Endodermal cell (in vitro differentiated cells): Measurements from ENCODE around the gene PNCK. TPM values are rescaled to one million over a fixed set of nuclear protein-coding genes. Genes with fewer than 3 reads are reported as not detected.

ENCODE experiments used
- DNase-seq: peaks from one replicate; pipeline ENCODE4 v3.0.0-alpha.2; 2017
- H3K27ac ChIP-seq: 2 replicates; pipeline ENCODE4 v1.5.1; 2013; ENCODE audit warnings: mild to moderate bottlenecking, low read depth, low read length, moderate library complexity
- H3K27me3 ChIP-seq: 2 replicates; pipeline ENCODE4 v1.6.1; 2013; ENCODE audit warnings: mild to moderate bottlenecking, low read length, moderate library complexity; ENCODE audit not compliant: insufficient read depth, control insufficient read depth, poor library complexity, severe bottlenecking
- H3K36me3 ChIP-seq: 2 replicates; pipeline ENCODE4 v1.7.0; 2013; ENCODE audit warnings: mild to moderate bottlenecking, low read length, moderate library complexity; ENCODE audit not compliant: control insufficient read depth, insufficient read depth
- H3K4me1 ChIP-seq: one replicate; pipeline ENCODE4 v1.7.0; 2013; ENCODE audit warnings: low read length; ENCODE audit not compliant: control insufficient read depth, insufficient read depth
- H3K4me3 ChIP-seq: 2 replicates; pipeline ENCODE4 v1.5.1; 2013; ENCODE audit warnings: mild to moderate bottlenecking, low read length, moderate library complexity
- H3K9ac ChIP-seq: 2 replicates; pipeline ENCODE4 v1.6.1; 2013; ENCODE audit warnings: mild to moderate bottlenecking, low read length, moderate library complexity; ENCODE audit not compliant: poor library complexity, severe bottlenecking; ENCODE audit errors: extremely low read depth
- H3K9me3 ChIP-seq: 2 replicates; pipeline ENCODE4 v1.6.1; 2013; ENCODE audit warnings: mild to moderate bottlenecking, low read length, moderate library complexity; ENCODE audit not compliant: control insufficient read depth
- H3K27ac Mint-ChIP-seq: 2 replicates; pipeline ENCODE4 v1.8.0; 2020; ENCODE audit warnings: mixed read lengths
- H3K27me3 Mint-ChIP-seq: 2 replicates; pipeline ENCODE4 v1.8.0; 2021; ENCODE audit warnings: mild to moderate bottlenecking, mixed read lengths; ENCODE audit not compliant: insufficient read depth
- H3K36me3 Mint-ChIP-seq: 2 replicates; pipeline ENCODE4 v1.8.0; 2020; ENCODE audit warnings: low read depth, mixed read lengths
- H3K4me1 Mint-ChIP-seq: 2 replicates; pipeline ENCODE4 v1.8.0; 2020; ENCODE audit warnings: mixed read lengths
- H3K4me3 Mint-ChIP-seq: 2 replicates; pipeline ENCODE4 v1.8.0; 2020; ENCODE audit warnings: mild to moderate bottlenecking, moderate library complexity, mixed read lengths
- H3K9me3 Mint-ChIP-seq: 2 replicates; pipeline ENCODE4 v1.8.0; 2020; ENCODE audit warnings: mild to moderate bottlenecking, mixed read lengths
- WGBS, 2 experiments: methylation state at CpG; one replicate each; pipeline versions ENCODE4 v1.1.5 to v1.1.7; 2013; ENCODE audit warnings: missing lambda C conversion rate in 2 of 2, mixed read lengths in 1 of 2; ENCODE audit not compliant: insufficient coverage in 1 of 2, insufficient read length in 1 of 2; 5-methylcytosine and 5-hydroxymethylcytosine counted together
- total RNA-seq, 2 donors: library from RNA; stranded (reverse); fragmentation: NEBNext Ultra II Directional in 1 of 2; extraction: Animal tissue kit (Norgen Biotek cat#: 25700) in 1 of 2; gene quantifications; 2 replicates in 1 of 2; 3 replicates in 1 of 2; pipeline ENCODE4 v1.2.1, GENCODE V29; 2021
- TF ChIP-seq, protein P1 (sequence below): fragments of 200-600 bp; sonication (generic); conservative IDR thresholded peaks from 2 replicates; pipeline ENCODE4 v1.5.0; 2021; ENCODE audit warnings: antibody characterized with exemption, mild to moderate bottlenecking

PNCK gene
- total RNA-seq, 2 donors from 2014 or later, result 2.8 to 12.9 TPM

DNA sequence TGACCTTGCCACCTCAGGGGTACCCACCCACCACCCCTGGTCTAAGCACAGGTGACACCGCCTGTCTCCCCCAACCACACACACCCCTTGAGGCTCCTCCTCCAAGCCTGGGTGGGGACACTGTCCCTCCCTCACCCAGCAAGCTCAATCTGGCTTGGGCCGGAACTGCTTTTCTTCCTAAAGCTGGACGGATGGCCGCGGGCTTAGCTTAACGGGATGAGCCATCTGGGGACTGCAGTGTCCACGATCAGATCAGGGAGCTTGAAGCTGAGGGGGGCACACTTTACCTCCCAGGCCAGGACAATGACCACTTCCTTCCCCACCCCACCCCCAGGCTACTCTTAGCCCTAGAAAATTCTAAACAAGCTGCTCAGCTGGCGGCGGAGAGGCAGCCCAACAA lies 13.1 kb upstream of the PNCK start:
- peaks cover 4% of the 10 kb centered on the region for H3K36me3 Mint-ChIP-seq

DNA sequence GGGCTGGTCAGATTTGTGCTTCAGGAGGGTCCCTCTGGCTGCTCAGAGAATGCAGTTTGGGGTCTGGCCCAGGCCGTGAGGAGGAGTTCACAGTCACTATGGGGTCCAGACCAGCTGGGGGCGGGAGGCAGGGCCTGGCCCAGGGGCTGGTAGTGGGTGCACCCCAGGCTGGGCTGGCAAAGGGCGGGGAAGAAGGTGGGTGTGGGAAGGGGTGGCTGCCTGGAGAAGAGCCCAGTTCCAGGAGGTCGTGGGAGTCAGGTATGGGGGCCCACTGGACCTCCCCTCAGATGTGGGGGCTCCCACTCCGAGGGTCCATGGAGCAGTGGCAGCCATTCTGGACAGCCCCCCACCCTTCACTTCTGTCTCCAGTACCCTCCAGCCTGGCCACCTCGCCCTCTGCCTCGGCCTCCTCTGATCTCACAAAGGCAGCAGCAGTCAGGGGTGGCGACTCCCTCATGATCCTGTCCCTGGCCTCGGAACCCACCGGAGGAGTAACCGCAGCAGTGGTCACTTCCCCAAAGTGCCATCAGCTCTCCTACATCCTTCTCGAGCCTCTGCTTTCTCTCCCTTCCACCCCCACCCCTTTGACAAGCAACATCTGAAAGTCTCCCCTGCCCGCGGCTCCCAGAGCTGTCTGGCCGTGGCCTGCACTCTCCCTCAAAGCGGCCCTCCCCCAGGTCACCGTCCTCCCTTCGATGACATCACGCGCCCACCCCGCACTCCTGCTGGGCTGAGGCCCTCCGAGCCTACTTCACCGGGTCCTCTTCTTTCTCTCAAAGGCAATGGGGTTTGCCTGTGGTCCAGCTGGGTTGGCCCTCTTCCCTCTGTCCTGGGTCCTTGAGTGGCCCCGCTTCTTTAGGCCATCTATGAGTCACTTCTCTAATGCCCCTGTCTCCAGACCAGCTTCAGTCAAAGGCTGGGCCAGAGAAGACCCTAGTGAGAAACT lies 12.4 kb upstream of the PNCK start:
- peak; percentile 52 for DNase-seq
- Histone ChIP-seq H3K9me3 (no peaks in the 10 kb centered on the region), H3K4me1 (no peaks in the 10 kb centered on the region), H3K9ac (no peak overlapping the region), H3K4me3 (no peak overlapping the region), H3K27me3 (no peaks in the 10 kb centered on the region), H3K36me3 (no peaks in the 10 kb centered on the region), H3K27ac (peak overlapping the region; percentile 96)
- WGBS, 2 experiments, result 52 to 72% methylated on average over 7 to 23 of the region's 24 CpGs
- H3K4me3 Mint-ChIP-seq, result no peak overlapping the region
- peaks cover 60% of the 10 kb centered on the region for H3K9me3 Mint-ChIP-seq
- peaks cover 4% of the 10 kb centered on the region for H3K36me3 Mint-ChIP-seq
- TF ChIP-seq, protein P1, sequence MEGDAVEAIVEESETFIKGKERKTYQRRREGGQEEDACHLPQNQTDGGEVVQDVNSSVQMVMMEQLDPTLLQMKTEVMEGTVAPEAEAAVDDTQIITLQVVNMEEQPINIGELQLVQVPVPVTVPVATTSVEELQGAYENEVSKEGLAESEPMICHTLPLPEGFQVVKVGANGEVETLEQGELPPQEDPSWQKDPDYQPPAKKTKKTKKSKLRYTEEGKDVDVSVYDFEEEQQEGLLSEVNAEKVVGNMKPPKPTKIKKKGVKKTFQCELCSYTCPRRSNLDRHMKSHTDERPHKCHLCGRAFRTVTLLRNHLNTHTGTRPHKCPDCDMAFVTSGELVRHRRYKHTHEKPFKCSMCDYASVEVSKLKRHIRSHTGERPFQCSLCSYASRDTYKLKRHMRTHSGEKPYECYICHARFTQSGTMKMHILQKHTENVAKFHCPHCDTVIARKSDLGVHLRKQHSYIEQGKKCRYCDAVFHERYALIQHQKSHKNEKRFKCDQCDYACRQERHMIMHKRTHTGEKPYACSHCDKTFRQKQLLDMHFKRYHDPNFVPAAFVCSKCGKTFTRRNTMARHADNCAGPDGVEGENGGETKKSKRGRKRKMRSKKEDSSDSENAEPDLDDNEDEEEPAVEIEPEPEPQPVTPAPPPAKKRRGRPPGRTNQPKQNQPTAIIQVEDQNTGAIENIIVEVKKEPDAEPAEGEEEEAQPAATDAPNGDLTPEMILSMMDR, result no peak
- H3K4me1 Mint-ChIP-seq, result peaks cover 9% of the 10 kb centered on the region
- H3K27ac Mint-ChIP-seq, result no peak overlapping the region
- no peaks in the 10 kb centered on the region for H3K27me3 Mint-ChIP-seq

More for the DNA sequence above, 13.1 kb upstream of the PNCK start:
- H3K36me3 ChIP-seq, result no peaks in the 10 kb centered on the region
- Mint-ChIP-seq H3K27ac (peak overlapping the region; percentile 64), H3K9me3 (peaks cover 53% of the 10 kb centered on the region), H3K27me3 (no peaks in the 10 kb centered on the region), H3K4me1 (peaks cover 9% of the 10 kb centered on the region), H3K4me3 (peak overlapping the region; percentile 10)
- no peaks in the 10 kb centered on the region for H3K4me1 ChIP-seq
- no peaks in the 10 kb centered on the region for H3K27me3 ChIP-seq
- no peak for DNase-seq
- H3K9ac ChIP-seq, result no peak overlapping the region
- no peaks in the 10 kb centered on the region for H3K9me3 ChIP-seq
- H3K4me3 ChIP-seq, result no peak overlapping the region
- TF ChIP-seq, protein P1, result no peak
- H3K27ac ChIP-seq, result peak overlapping the region; percentile 96
- whole genome bisulfite sequencing, 2 experiments, result 37% methylated on average over 9 of the region's 9 CpGs; no CpG with 5 or more reads in 1 of the 2 experiments

DNA sequence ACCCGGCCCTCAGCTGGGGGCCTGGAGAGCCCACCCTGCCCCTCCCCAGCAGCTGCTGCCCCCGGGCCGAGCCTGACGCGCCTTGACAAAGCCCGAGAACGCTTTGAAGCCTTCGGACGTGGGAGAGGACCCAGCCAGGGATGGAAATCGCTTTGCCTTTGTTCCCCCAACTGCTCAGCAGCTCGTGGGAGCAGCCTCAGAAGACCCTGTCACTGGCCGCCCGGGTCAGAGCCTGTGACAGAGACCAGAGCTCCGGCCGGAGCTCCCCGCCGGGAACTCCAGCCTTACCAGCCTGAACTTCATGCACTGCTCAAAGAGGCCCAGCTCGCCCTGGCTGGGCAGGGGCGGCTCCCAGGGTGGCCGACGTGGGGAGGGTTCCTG lies 11.5 kb upstream of the PNCK start:
- Mint-ChIP-seq H3K36me3 (peaks cover 4% of the 10 kb centered on the region), H3K4me1 (peaks cover 9% of the 10 kb centered on the region), H3K27me3 (no peaks in the 10 kb centered on the region), H3K4me3 (no peak overlapping the region), H3K9me3 (peaks cover 57% of the 10 kb centered on the region), H3K27ac (no peak overlapping the region)
- no peaks in the 10 kb centered on the region for H3K27me3 ChIP-seq
- H3K36me3 ChIP-seq, result no peaks in the 10 kb centered on the region
- 44 to 60% methylated on average over 1 to 21 of the region's 21 CpGs for whole genome bisulfite sequencing, 2 experiments
- TF ChIP-seq, protein P1, result no peak
- peak; percentile 63 for DNase-seq
- peak overlapping the region; percentile 96 for H3K27ac ChIP-seq
- no peak overlapping the region for H3K4me3 ChIP-seq
- H3K9me3 ChIP-seq, result no peaks in the 10 kb centered on the region
- H3K9ac ChIP-seq, result no peak overlapping the region
- H3K4me1 ChIP-seq, result no peaks in the 10 kb centered on the region
